C4-2B (cell line): Measurements from ENCODE around the gene MS4A6A.
A peak's percentile ranks its signal among the peaks of the same experiment; 100 is the strongest.

Experiments used
- H3K27ac ChIP-seq: fragments of 450-650 bp; 2 replicates; pipeline ENCODE4 v1.5.1; 2017
- ZFX ChIP-seq: fragments of 450-650 bp; IDR thresholded peaks from 2 replicates; pipeline ENCODE4 v1.6.1; 2017
- TF ChIP-seq, protein P1 (sequence below): fragments of 450-650 bp; conservative IDR thresholded peaks from 2 replicates; pipeline ENCODE4 v1.5.1; 2017; ENCODE audit warnings: mild to moderate bottlenecking

The MS4A6A gene

GRCh38 chr11:60170566-60170965 lies 12.3 kb downstream of the MS4A6A start:
- no peak overlapping the region for H3K27ac ChIP-seq

DNA sequence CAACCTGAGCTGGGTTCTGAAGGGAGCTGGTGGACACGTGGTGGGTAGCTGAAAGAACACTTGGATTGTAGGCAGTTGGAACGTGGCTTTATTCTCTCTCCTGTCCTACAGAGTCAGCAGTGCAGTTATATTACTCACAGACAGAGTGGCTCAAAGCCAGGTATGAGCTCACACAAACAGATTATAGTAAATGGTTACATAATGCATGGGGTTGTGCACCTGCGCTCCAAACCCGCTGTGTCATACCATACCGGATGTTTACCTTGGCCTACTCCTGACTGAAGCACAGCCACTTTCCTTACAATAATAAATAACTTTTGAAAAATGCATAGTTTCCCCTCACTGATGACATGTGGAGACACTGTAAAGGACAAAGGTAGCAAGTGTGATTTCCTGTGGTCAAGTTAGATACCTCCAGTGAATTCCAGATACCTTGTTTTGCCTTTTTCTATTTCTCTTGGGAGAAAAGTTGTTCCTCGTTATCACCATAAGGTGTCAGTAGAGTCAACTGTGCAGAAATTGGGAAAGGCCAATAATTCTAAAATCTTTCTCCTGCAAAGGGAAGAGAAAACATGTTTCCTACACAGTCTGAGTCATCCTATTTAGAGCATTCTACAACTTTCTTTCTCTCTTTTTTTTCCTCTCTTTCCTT lies 13.5 kb downstream of the MS4A6A start:
- H3K27ac ChIP-seq: no peak overlapping the region
- TF ChIP-seq, protein P1, sequence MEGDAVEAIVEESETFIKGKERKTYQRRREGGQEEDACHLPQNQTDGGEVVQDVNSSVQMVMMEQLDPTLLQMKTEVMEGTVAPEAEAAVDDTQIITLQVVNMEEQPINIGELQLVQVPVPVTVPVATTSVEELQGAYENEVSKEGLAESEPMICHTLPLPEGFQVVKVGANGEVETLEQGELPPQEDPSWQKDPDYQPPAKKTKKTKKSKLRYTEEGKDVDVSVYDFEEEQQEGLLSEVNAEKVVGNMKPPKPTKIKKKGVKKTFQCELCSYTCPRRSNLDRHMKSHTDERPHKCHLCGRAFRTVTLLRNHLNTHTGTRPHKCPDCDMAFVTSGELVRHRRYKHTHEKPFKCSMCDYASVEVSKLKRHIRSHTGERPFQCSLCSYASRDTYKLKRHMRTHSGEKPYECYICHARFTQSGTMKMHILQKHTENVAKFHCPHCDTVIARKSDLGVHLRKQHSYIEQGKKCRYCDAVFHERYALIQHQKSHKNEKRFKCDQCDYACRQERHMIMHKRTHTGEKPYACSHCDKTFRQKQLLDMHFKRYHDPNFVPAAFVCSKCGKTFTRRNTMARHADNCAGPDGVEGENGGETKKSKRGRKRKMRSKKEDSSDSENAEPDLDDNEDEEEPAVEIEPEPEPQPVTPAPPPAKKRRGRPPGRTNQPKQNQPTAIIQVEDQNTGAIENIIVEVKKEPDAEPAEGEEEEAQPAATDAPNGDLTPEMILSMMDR: peak; percentile 52
- no peak for TF ChIP-seq ZFX

More at GRCh38 chr11:60170566-60170965, 12.3 kb downstream of the MS4A6A start:
- no peak for TF ChIP-seq ZFX
- TF ChIP-seq, protein P1: no peak

DNA sequence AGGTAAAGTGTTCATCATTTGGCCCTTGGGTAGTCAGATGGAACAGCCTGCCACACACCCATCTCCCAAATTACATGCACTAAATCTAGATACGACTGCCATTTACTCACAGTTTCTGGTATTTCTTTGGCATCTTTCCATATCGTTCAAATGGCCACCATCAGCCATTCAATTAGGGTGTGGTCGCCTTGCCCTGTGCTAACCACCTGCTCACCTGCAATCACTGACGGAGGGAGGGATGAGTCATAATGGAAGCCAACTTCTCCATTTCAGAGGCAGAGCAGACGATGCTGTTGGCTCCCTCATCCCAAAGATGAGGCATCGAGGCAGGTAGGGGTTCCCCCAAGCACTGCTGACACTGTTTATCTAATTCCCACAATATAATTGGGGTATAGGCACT lies 14.6 kb downstream of the MS4A6A start:
- no peak for TF ChIP-seq ZFX
- TF ChIP-seq, protein P1: no peak
- H3K27ac ChIP-seq: no peak overlapping the region

GRCh38 chr11:60165951-60166350 lies 16.9 kb downstream of the MS4A6A start:
- no peak overlapping the region for H3K27ac ChIP-seq
- TF ChIP-seq, protein P1: no peak
- no peak for TF ChIP-seq ZFX

- TF ChIP-seq, protein P1: no peak
- TF ChIP-seq ZFX: no peak
- H3K27ac ChIP-seq: no peak overlapping the region
These were observed 17.3 kb downstream of the MS4A6A start for GRCh38 chr11:60165538-60165937.

DNA sequence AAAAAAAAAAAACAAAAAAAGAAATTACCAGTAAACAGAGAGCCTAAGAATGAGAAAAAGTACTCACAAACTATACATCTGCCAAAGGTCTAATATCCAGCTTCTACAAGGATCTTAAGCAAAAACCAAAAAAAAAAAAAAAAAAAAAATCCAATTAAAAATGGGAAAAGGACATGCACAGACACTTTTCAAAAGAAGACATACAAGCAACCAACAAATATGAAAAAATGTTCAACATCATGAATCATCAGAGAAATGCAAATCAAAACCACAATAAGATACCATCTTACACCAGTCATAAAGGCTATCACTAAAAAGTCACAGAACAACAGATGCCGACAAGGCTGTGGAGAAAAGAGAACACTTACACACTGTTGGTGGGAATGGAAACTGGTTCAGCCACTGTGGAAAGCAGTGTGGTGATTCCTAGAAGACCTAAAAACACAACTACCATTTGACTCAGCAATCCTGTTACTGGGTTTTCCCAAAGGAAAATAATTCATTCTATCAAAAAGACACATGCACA lies 18.3 kb downstream of the MS4A6A start:
- TF ChIP-seq, protein P1: no peak
- TF ChIP-seq ZFX: no peak
- no peak overlapping the region for H3K27ac ChIP-seq

DNA sequence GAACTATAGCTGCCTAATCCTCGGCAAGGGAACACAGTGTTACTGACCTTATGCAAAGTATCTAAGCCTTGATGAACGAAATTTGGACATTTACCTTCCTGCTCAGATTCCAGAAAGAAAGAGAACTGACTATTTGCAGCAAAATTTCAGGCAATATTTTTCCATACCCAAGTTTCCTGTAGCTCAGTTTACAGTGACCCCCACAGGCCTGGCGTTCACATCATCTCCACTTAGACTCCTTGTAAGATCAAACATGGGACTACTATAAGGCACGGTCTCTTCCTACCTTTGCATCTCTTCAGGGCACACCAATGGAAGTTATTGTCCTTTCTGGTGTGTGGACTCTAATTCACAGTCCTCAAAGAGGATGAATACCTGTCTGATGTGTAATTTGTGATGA lies 21.1 kb downstream of the MS4A6A start:
- TF ChIP-seq, protein P1: no peak
- no peak for TF ChIP-seq ZFX
- H3K27ac ChIP-seq: no peak overlapping the region
